Activated naive CD8-positive, alpha-beta T cell treated with anti-CD3 and anti-CD28 coated beads, Interleukin-2, amount 50 U/mL, for 16 hours (primary cell): ENCODE data around the gene MPP4.

Experiments used
- DNase-seq: peaks from one replicate; pipeline ENCODE4 v3.0.0-alpha.2; 2020; ENCODE audit warnings: low read depth, low spot score

The MPP4 gene

DNA sequence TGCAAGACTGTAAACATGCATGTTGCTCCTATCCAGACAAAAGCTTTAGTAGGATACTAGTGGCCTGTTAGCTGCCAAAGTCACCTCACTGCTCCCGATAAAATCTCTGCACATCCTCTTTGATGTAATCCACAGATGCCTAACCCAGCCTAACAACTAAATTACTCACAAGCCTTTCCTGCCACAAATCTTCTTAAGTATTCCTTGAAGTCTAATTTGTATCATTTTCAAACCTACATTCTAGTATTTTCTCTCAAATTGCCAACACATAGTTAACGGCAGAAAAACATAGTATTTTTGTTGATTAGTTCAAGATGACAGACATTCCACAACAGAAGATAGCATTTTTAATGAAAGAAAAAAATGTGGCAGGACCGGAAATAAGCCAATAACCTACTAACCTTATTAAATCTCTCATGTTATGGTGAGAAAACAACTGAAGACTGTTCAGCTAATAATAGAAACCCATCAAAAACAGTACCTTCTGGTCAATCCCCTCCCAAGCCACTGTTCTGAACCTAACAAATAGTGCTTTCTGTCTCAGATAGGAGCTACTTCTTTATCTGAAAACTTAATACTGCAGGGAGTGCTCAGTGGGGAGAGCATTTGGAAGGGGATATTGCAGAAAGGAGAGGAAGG lies at the start of gene MPP4:
Gene MPP4 (minus strand): TSS at position 57 of the 639 bp plus-strand sequence. CDS start 4,690 bp downstream, outside the sequence.
- DNase-seq: no peak

DNA sequence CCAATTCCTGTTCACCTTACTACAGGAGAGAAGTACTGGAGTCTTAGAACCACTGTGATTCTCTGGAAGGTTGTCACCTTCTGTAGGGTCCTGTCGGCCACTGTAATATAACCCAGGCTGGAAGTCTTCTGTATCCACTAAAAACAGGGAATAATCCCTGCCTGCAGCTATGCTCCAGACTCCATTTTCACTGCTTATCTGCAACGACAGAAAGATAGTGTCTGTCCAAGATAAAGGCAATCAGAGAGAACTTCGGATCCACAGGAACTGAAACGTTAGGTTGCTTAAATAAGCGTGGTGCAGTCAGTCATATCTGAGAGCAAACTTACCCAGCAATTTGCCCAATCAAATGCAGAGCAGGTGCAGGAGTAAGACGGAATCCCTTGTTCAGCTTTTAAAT lies 48.1 kb upstream of the MPP4 start:
- no peak for DNase-seq

DNA sequence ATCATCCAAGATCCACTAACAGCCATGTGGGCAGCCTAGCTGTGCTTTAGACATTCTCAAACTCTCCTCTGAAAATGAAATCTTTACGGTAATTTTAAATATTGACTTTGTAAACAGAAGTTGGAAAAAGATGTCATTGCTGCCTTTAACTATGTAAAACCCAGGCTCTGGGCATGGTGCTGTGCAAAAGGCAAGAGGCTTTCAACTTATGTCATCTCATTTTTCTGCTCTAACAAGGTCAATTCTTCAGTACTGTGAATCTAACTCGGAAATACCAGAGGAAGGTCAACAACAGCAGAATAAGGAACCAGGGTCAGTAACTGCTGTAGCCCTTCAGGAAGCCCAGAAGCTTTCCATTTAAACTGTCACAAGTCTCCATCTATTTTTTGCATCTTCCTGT lies 37.0 kb upstream of the MPP4 start:
- DNase-seq: no peak

GRCh38 chr2:201734111-201734510 lies 35.7 kb upstream of the MPP4 start:
- DNase-seq: no peak

- DNase-seq: no peak
Observed at GRCh38 chr2:201733544-201733943, 35.1 kb upstream of the MPP4 start.

DNA sequence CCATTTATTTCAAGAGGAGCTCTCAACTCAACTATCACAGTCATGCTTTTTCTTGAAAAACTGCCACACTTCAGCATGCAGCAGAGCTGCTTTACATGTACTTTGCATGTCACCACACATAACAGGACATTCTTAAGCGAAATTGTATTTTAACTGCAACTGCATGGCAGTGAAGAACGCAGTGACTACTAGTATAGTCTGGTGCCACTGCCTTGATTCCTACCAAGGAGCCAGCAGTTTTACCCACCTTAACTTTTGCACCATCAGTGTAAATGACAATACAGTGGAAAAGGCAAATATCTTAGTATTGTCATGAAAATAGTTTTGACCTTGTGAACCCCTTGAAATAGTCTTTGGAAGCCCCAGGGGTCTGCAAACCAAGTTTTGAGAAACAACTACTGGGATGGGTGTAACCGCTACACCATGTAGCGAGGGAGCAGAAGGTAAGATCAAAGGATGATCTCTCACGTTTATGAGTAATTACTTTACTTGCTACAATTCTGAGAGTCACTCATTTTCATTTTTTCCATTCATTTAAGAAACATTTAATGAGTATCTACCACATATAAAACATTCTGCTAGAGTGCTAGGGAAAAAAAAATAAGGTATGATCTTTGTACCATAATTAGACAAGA lies 32.3 kb upstream of the MPP4 start:
- no peak for DNase-seq

GRCh38 chr2:201715459-201715858 lies 17.0 kb upstream of the MPP4 start:
- no peak for DNase-seq

GRCh38 chr2:201712726-201713125 lies 14.3 kb upstream of the MPP4 start:
- DNase-seq: no peak

DNA sequence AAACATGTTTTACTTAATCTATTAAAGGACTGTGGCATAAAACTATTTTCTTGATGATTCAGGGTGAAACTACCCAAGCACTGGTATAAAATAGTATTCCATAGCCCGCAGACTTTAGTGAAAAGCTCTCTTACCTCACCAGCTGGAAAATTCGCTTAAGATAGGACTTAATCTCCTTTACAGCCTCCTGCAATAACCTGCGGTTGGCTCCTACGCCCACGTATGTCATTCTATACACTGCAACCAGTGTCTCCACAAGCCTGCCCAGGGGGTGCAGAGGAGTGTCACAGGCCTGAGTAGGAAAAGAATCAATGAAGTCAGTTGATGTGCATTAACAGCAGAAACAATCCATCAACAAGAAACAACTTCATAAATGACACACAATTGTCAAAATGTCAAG lies 11.3 kb upstream of the MPP4 start:
- no peak for DNase-seq

GRCh38 chr2:201709049-201709448 lies 10.6 kb upstream of the MPP4 start:
- no peak for DNase-seq

DNA sequence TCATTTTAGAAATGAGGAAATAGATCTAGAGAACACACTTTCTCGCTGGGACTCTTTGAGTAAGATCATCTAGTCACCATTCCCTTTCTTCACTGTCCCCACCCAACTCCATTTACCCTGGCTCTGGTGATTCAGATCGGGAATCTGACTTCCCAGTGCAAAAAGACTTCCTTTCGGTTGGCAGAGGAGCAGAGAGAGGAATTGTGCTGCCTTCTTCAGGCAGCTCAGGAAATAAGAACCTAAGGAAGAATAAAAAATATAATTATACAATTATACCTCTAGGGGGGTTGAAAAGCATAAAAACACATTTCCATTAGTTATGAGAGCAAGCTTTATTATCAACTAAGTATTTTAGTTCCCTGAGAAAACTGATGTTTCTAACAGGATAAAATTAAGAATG lies 9.3 kb upstream of the MPP4 start:
- no peak for DNase-seq

- DNase-seq: no peak
Observed at GRCh38 chr2:201707142-201707541, 8.7 kb upstream of the MPP4 start.

DNA sequence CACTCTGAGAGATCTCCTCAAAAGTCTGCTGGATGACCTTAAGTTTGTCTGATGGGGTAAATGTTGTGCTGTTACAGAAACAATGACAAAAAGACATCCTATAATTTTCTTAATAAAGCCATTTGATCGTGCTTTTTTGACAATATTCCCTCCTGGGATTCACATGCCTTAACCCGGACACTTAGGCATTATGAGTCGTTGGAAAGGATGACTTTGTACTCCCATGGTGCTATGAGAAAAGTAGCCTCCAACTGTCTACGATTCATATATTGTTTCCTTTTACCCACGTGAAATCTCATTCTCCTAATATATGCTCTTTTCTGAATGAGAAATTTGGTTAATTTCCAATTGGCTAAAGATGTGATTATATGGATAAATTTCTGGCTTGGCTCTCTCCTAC lies 6.1 kb upstream of the MPP4 start:
- no peak for DNase-seq

DNA sequence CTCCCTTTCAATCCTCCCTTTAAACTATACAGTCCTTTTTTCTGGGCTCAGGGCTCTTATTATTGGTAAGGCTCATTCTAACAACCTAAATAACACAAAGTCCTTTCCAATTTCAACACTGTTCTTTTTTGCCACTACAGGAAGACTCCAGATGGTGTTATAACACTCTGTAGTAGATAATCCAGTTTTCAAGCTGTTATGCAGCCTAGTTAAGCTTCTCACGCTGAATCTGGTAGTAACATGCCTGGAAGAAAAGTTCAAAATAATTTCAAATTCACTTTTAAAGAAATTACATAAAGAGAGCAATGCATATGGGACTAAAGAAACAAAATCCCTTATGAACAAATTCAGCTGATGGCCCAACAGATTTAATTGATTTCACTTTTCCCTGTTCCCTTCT lies 3.2 kb upstream of the MPP4 start:
- no peak for DNase-seq

- DNase-seq: no peak
Observed at GRCh38 chr2:201699416-201699815, 972 bp upstream of the MPP4 start.

DNA sequence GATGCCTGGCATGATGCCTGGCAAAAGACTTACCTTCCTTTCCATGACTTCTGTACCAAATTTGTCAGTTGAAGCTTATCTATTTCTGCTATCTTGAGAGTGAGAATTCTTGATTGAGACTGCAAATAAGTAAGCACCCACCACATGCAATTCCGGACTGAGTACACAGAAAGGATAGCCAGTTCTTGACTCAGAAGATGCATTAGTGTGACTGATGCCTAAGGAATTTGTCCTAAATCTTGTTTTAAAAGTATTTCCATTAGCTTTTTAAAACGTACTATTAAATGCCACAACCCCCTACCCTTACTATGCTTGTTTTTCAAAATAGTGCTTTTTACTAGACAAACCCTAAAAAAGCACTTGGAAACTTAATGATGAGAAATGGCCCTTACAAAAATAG lies 545 bp downstream of the MPP4 start:
- no peak for DNase-seq

GRCh38 chr2:201696151-201696659 lies 2.2 kb downstream of the MPP4 start:
- no peak for DNase-seq

DNA sequence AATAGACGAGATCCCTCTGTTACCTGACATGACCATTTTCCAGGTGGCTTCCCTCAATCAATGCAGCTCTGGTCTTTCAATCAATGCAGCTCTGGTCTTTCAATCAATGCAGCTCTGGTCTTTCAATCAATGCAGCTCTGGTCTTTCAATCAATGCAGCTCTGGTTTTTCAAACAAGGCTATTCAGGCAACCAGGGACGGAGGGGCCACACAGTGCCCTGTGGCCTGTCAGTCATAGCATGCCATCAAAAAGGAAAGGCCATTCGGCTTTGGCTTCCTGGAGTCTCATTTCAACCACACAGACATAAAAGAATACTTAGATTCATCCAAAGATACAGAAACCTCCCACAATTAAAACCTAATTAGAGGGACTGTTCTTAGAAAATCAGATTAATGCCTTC lies 13.3 kb downstream of the MPP4 start:
- DNase-seq: no peak

DNA sequence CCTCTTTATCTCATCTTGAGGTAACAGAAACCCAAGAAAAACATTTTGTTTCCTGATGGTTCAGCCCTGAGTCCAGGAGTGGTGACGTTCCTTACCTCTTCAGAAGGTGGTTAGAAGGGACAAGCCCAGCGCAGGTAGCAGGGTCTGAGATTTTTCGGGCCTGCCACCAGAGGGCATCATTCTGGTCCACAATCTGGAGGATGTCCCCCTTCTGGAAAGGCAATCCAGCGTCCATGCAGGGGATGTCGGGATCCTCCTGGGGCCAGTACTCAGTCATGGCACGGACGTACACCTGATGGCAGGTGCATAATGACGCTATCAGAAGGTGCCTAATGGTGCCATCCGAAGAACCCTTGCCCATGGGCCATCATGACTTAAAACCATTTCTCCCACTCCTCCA lies 17.7 kb downstream of the MPP4 start:
- DNase-seq: no peak

DNA sequence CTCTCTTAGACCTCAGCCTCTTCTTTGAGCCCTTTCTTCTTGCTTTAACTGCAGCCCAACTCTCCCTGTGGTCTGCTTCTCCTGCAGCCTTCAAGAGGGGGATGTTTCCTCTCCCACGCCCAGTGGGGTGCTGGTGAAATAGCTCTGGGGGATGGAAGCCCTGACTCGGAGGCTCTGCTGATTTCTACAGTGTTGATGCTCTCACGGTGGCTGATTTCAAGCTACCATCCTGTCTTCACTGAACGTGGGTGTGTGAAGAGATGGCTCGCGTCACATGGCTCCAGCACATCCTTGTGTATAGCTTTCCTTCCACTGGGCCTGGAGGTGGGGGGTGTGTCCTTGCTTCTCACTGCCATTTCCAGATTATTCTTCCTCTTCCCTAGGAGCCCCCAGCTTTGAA lies 20.0 kb downstream of the MPP4 start:
- DNase-seq: no peak

- DNase-seq: no peak
Observed at GRCh38 chr2:201675454-201675853, 23.0 kb downstream of the MPP4 start.

DNA sequence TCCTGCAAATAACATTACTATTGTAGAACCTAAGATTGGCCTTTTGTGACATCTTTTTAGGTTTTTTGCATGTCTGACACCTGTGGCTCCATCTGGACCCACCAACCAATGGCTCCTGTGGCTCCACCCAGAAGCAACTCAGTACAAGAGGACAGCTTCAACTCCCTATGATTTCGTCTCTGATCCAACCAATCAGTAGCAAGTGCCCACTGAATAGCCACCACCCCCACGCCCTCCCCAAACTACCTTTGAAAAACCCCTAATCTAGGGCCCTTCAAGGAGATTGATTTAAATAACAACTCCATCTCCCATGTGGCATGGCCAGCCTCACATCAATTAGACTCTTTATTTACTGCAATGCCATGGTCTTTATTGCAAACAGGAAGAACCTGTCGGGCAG lies 23.6 kb downstream of the MPP4 start:
- DNase-seq: no peak

- DNase-seq: no peak
Observed at GRCh38 chr2:201674298-201674697, 24.1 kb downstream of the MPP4 start.

DNA sequence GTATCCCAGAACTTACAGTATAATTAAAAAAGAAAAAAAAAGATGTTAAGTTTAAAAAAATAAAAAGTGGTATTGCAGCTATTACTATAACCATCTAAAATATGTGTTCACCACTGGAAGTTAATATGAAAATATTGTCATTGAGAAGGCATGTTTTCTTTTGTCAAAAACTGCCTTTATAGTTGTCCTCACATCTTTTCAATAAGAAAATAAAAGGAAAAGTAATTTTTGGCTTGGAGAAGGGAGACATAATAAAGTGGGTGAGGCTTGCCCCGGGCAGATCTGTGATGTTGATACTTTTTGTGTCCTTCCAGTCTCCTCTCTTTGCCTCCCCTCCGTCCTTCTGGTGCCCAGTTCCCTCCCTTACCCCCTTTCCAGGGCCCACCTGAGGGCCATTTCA lies 24.9 kb downstream of the MPP4 start:
- DNase-seq: no peak
